Calu3 (cell line): ENCODE data around the gene KANK4. TPM values are rescaled to one million over a fixed set of nuclear protein-coding genes. Genes with fewer than 3 reads are reported as not detected.
A peak's percentile ranks its signal among the peaks of the same experiment; 100 is the strongest.

ENCODE experiments used
- BruUV-seq: library from RNA; stranded (reverse); fragments of 400-500 nt; replicated peaks from 2 replicates; lab custom pipeline; 2021; lab: Mats Ljungman, UMichigan
- CTCF ChIA-PET: fragments of 300-600 bp; sonication (Branson Sonifier 250); formaldehyde crosslinking; loops from one replicate; lab custom pipeline; 2022; ENCODE audit warnings: antibody characterized with exemption; lab: Charles Lee
- DNase-seq: peaks from one replicate; pipeline ENCODE4 v3.0.0; 2022
- H3K27ac Mint-ChIP-seq: one replicate; pipeline ENCODE4 v1.8.0; 2022; ENCODE audit warnings: mixed read lengths; ENCODE audit not compliant: unreplicated experiment
- H3K27me3 Mint-ChIP-seq: one replicate; pipeline ENCODE4 v1.8.0; 2022; ENCODE audit warnings: mixed read lengths; ENCODE audit not compliant: unreplicated experiment
- H3K36me3 Mint-ChIP-seq: one replicate; pipeline ENCODE4 v1.8.0; 2022; ENCODE audit warnings: mild to moderate bottlenecking, moderate library complexity, mixed read lengths; ENCODE audit not compliant: insufficient read depth, unreplicated experiment
- H3K4me1 Mint-ChIP-seq: one replicate; pipeline ENCODE4 v1.8.0; 2022; ENCODE audit warnings: mild to moderate bottlenecking, low read depth, mixed read lengths; ENCODE audit not compliant: unreplicated experiment
- H3K4me3 Mint-ChIP-seq: one replicate; pipeline ENCODE4 v1.8.0; 2022; ENCODE audit warnings: mild to moderate bottlenecking, low read depth, moderate library complexity, mixed read lengths; ENCODE audit not compliant: unreplicated experiment
- H3K9me3 Mint-ChIP-seq: one replicate; pipeline ENCODE4 v1.8.0; 2022; ENCODE audit warnings: low read depth, mixed read lengths; ENCODE audit not compliant: unreplicated experiment
- intact Hi-C: fragments of 100-400 bp; cut with micrococcal nuclease; formaldehyde crosslinking; loops from one replicate; pipeline ENCODE4 v1.10.0; 2022; ENCODE audit not compliant: unreplicated experiment
- total RNA-seq: library from RNA; stranded (reverse); gene quantifications from 2 replicates; pipeline ENCODE4 v1.2.3, GENCODE V29; 2022
- TF ChIP-seq, protein P1 (sequence below): fragments of 200-600 bp; IDR thresholded peaks from one replicate; pipeline ENCODE4 v1.8.0; 2022; ENCODE audit warnings: antibody characterized with exemption; ENCODE audit not compliant: unreplicated experiment

KANK4 gene
- total RNA-seq, 1 experiment from 2014 or later: not detected

DNA sequence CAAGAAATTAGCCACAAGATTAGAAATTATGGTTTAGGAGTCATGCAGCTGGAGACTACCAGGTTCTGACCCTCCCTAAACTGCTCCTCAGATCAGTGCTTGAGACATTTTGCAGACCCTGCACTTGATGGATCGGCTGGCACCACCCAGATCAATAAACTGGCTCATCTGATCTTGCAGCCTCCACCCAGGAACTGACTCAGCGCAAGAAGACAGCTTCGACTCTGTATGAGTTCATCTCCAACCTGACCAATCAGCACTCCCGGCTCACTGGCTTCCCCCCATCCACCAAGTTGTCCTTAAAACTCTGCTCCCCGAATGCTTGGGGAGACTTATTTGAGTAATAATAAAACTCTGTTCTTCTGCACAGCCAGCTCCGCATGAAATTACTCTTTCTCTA, 84.5 kb downstream of the KANK4 start:
- Mint-ChIP-seq H3K27me3 (no peaks in the 10 kb centered on the region), H3K9me3 (no peaks in the 10 kb centered on the region), H3K4me1 (peaks cover 16% of the 10 kb centered on the region), H3K4me3 (no peak overlapping the region), H3K27ac (no peak overlapping the region), H3K36me3 (no peaks in the 10 kb centered on the region)
- TF ChIP-seq, protein P1, sequence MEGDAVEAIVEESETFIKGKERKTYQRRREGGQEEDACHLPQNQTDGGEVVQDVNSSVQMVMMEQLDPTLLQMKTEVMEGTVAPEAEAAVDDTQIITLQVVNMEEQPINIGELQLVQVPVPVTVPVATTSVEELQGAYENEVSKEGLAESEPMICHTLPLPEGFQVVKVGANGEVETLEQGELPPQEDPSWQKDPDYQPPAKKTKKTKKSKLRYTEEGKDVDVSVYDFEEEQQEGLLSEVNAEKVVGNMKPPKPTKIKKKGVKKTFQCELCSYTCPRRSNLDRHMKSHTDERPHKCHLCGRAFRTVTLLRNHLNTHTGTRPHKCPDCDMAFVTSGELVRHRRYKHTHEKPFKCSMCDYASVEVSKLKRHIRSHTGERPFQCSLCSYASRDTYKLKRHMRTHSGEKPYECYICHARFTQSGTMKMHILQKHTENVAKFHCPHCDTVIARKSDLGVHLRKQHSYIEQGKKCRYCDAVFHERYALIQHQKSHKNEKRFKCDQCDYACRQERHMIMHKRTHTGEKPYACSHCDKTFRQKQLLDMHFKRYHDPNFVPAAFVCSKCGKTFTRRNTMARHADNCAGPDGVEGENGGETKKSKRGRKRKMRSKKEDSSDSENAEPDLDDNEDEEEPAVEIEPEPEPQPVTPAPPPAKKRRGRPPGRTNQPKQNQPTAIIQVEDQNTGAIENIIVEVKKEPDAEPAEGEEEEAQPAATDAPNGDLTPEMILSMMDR: no peak
- no TSS peak for BruUV-seq
- no peak for DNase-seq
- CTCF ChIA-PET: no interaction called here
- intact Hi-C loops: no loop called here

DNA sequence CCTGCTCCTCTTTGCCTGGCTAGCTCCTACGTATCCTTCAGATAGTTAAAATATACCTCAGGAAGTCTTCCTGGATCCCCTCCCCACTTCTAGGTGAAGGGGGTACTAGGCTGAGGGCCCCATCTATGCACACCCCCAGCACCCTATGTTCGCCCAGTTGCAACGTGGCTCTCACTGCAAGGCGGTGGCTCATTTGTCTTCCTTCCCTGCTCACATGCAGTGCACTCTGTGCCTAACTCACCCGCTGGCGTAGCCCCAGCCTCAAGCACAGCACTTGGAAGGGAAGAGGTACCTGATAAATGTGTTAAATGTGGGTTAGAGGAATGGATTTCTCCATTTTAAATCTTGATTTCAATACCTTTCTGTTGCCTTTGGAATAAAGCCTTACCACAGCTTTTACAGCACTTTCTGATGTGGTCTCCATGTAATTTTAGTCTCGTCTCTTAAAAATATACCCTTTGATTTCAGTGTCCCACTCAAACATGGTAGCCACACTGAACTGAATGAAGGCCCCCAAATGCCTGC, 85.2 kb downstream of the KANK4 start:
- no peaks in the 10 kb centered on the region for H3K27me3 Mint-ChIP-seq
- H3K4me3 Mint-ChIP-seq: no peak overlapping the region
- H3K9me3 Mint-ChIP-seq: no peaks in the 10 kb centered on the region
- H3K36me3 Mint-ChIP-seq: no peaks in the 10 kb centered on the region
- TF ChIP-seq, protein P1: no peak
- peaks cover 16% of the 10 kb centered on the region for H3K4me1 Mint-ChIP-seq
- no peak for DNase-seq
- CTCF ChIA-PET: no interaction called here
- BruUV-seq: no TSS peak
- intact Hi-C loops: no loop called here
- H3K27ac Mint-ChIP-seq: no peak overlapping the region

DNA sequence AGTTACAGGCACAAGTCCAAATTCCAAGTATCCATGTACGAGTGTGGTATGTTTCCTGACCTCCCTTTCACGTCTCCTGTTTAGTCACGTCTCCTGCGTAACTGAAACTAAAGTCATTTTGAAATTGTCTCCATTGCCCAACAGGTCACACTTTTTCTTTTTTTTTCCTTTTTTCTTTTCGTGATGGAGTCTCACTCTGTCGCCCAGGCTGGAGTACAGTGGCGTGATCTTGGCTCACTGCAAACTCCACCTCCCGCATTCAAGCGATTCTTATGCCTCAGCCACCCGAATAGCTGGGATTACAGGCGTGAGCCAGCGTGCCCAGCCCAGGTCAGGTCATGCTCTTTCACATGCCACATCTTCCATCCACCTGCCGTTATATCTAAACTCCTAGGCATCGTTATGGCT, 86.4 kb downstream of the KANK4 start:
- H3K9me3 Mint-ChIP-seq: no peaks in the 10 kb centered on the region
- no peak overlapping the region for H3K27ac Mint-ChIP-seq
- DNase-seq: no peak
- intact Hi-C loops: no loop called here
- peaks cover 16% of the 10 kb centered on the region for H3K4me1 Mint-ChIP-seq
- TF ChIP-seq, protein P1: no peak
- BruUV-seq: no TSS peak
- no peak overlapping the region for H3K4me3 Mint-ChIP-seq
- H3K27me3 Mint-ChIP-seq: no peaks in the 10 kb centered on the region
- no peaks in the 10 kb centered on the region for H3K36me3 Mint-ChIP-seq
- CTCF ChIA-PET: no interaction called here

DNA sequence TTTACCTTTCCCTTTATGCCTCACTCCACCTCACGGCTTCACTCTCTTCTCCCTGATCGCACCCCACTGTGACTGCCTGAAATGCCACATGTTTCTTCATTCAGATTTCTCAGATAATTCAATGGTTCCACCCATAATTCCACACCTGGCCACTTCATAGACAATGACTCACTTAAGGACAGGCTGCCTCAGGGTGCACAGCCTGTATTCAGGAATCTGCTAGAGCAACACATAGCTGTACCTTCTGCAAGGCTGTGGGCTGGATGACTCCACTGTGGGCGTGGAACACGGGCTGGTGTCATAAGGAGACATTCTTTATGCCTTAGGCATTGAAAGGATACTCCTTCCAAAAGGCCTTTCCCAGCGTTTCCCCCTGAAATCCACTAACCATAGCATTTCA, 88.5 kb downstream of the KANK4 start:
- no peaks in the 10 kb centered on the region for H3K9me3 Mint-ChIP-seq

More for the DNA sequence above, 88.5 kb downstream of the KANK4 start:
- peaks cover 16% of the 10 kb centered on the region for H3K4me1 Mint-ChIP-seq
- CTCF ChIA-PET: no interaction called here
- H3K4me3 Mint-ChIP-seq: no peak overlapping the region
- H3K36me3 Mint-ChIP-seq: no peaks in the 10 kb centered on the region
- no TSS peak for BruUV-seq
- H3K27ac Mint-ChIP-seq: no peak overlapping the region
- TF ChIP-seq, protein P1: no peak
- H3K27me3 Mint-ChIP-seq: no peaks in the 10 kb centered on the region
- peak; percentile 44 for DNase-seq
- intact Hi-C loops: no loop called here
